Measurements from ENCODE around the gene CYB561.

CYB561 gene

GRCh38 chr17:63445571-63445953, 544 bp downstream of the CYB561 start:
- H2AFZ ChIP-seq (ENCODE audit: low read length): no peak overlapping the region
- H3K4me2 ChIP-seq (ENCODE audit: low read depth, low read length, poor library complexity, severe bottlenecking): no peak overlapping the region
- TF ChIP-seq CTCF (conservative IDR thresholded peaks at IDR 0.05; ENCODE audit: low read length) (no peak), EZH2phosphoT487 (IDR thresholded peaks at IDR 0.05; ENCODE audit: borderline replicate concordance) (no peak)
- no peaks in the 10 kb centered on the region for H3K36me3 ChIP-seq (ENCODE audit: insufficient read depth, low read length)
- H3K9ac ChIP-seq (ENCODE audit: low read depth, low read length, poor library complexity, severe bottlenecking): no peak overlapping the region
- H3K79me2 ChIP-seq (ENCODE audit: insufficient read depth, low read length): no peaks in the 10 kb centered on the region
- H3K27me3 ChIP-seq (ENCODE audit: insufficient read depth, low read length, poor library complexity, severe bottlenecking): no peaks in the 10 kb centered on the region
- H3K4me3 ChIP-seq (ENCODE audit: low read length, poor library complexity, severe bottlenecking): no peak overlapping the region
- no peaks in the 10 kb centered on the region for H3F3A ChIP-seq (ENCODE audit: low read depth)
- no peaks in the 10 kb centered on the region for H3K9me2 ChIP-seq (replicated peaks; ENCODE audit: low read depth, low read length)
- H3K4me1 ChIP-seq (ENCODE audit: insufficient read depth, low read length, poor library complexity, severe bottlenecking): peaks cover 29% of the 10 kb centered on the region
- no peaks in the 10 kb centered on the region for H4K20me1 ChIP-seq (ENCODE audit: insufficient read depth, low read length, poor library complexity, severe bottlenecking)
- no peaks in the 10 kb centered on the region for H3K9me3 ChIP-seq (ENCODE audit: insufficient read depth, low read depth, low read length)

DNA sequence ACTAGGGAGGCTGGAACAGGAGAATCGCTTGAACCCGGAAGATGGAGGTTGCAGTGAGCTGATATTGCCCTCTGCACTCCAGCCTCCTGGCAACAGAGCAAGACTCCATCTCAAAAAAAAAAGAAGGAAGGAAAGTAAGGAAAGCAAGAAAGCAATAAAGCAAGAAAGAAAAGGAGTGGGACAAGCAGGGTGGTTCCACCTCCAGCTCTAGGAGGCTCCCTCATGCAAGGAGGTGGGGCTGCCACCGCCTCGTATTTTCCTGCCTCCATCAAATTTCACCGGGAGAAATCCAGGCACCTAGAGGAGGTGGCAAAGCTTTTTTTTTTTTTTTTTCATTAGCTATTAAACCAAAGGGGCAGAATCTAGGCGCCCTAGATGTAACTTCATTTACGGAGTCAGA, 1.0 kb downstream of the CYB561 start:
- Histone ChIP-seq H3K4me3 (ENCODE audit: low read length, poor library complexity, severe bottlenecking) (no peak overlapping the region), H3K4me2 (ENCODE audit: low read depth, low read length, poor library complexity, severe bottlenecking) (no peak overlapping the region), H3K4me1 (ENCODE audit: insufficient read depth, low read length, poor library complexity, severe bottlenecking) (peaks cover 25% of the 10 kb centered on the region), H3K9ac (ENCODE audit: low read depth, low read length, poor library complexity, severe bottlenecking) (no peak overlapping the region), H3K9me2 (replicated peaks; ENCODE audit: low read depth, low read length) (no peaks in the 10 kb centered on the region), H3K36me3 (ENCODE audit: insufficient read depth, low read length) (no peaks in the 10 kb centered on the region), H3K27me3 (ENCODE audit: insufficient read depth, low read length, poor library complexity, severe bottlenecking) (no peaks in the 10 kb centered on the region), H3K79me2 (ENCODE audit: insufficient read depth, low read length) (no peaks in the 10 kb centered on the region), H2AFZ (ENCODE audit: low read length) (no peak overlapping the region), H3K9me3 (ENCODE audit: insufficient read depth, low read depth, low read length) (no peaks in the 10 kb centered on the region), H3F3A (ENCODE audit: low read depth) (no peaks in the 10 kb centered on the region), H4K20me1 (ENCODE audit: insufficient read depth, low read length, poor library complexity, severe bottlenecking) (no peaks in the 10 kb centered on the region)
- no peak for TF ChIP-seq CTCF (conservative IDR thresholded peaks at IDR 0.05; ENCODE audit: low read length)
- TF ChIP-seq EZH2phosphoT487 (IDR thresholded peaks at IDR 0.05; ENCODE audit: borderline replicate concordance): no peak

GRCh38 chr17:63444457-63444856, 1.6 kb downstream of the CYB561 start:
- Histone ChIP-seq H3K36me3 (ENCODE audit: insufficient read depth, low read length) (no peaks in the 10 kb centered on the region), H3K4me1 (ENCODE audit: insufficient read depth, low read length, poor library complexity, severe bottlenecking) (peaks cover 25% of the 10 kb centered on the region), H3K9ac (ENCODE audit: low read depth, low read length, poor library complexity, severe bottlenecking) (no peak overlapping the region), H3K79me2 (ENCODE audit: insufficient read depth, low read length) (no peaks in the 10 kb centered on the region), H3K9me2 (replicated peaks; ENCODE audit: low read depth, low read length) (no peaks in the 10 kb centered on the region), H3F3A (ENCODE audit: low read depth) (no peaks in the 10 kb centered on the region), H3K4me3 (ENCODE audit: low read length, poor library complexity, severe bottlenecking) (no peak overlapping the region), H3K9me3 (ENCODE audit: insufficient read depth, low read depth, low read length) (no peaks in the 10 kb centered on the region), H3K27me3 (ENCODE audit: insufficient read depth, low read length, poor library complexity, severe bottlenecking) (no peaks in the 10 kb centered on the region), H2AFZ (ENCODE audit: low read length) (no peak overlapping the region), H3K4me2 (ENCODE audit: low read depth, low read length, poor library complexity, severe bottlenecking) (no peak overlapping the region), H4K20me1 (ENCODE audit: insufficient read depth, low read length, poor library complexity, severe bottlenecking) (no peaks in the 10 kb centered on the region)
- no peak for TF ChIP-seq EZH2phosphoT487 (IDR thresholded peaks at IDR 0.05; ENCODE audit: borderline replicate concordance)
- no peak for TF ChIP-seq CTCF (conservative IDR thresholded peaks at IDR 0.05; ENCODE audit: low read length)

Data from Loucy (cell line).